HepG2 (cell line): ENCODE data around the gene GUCY2F. TPM values are rescaled to one million over a fixed set of nuclear protein-coding genes. Genes with fewer than 3 reads are reported as not detected.

ENCODE experiments used
- ATAC-seq: fragments of 200-7000 bp; cut with Tn5 transposase; 3 replicates; pipeline ENCODE4 v1.9.1; 2020; ENCODE audit warnings: mild to moderate bottlenecking, moderate library complexity
- BruUV-seq: library from RNA; stranded (reverse); fragments of 400-500 nt; replicated peaks from 2 replicates; lab custom pipeline; 2021; lab: Mats Ljungman, UMichigan
- CTCF ChIA-PET: fragments of 300-600 bp; formaldehyde crosslinking; extraction: SDS; loops from one replicate; lab custom pipeline; 2021; ENCODE audit warnings: low total read pairs, inconsistent platforms, low intra/inter-chr PET ratio; lab: Yijun Ruan, JAX
- POLR2A ChIA-PET: fragments of 350-600 bp; sonication (Branson Sonifier 250); formaldehyde crosslinking; loops from one replicate; lab custom pipeline; 2020; ENCODE audit warnings: antibody characterized with exemption, inconsistent platforms; lab: Yijun Ruan, JAX
- DNase-seq: peaks from one replicate; pipeline ENCODE4 v3.0.0-alpha.2; 2015; ENCODE audit warnings: low spot score
- FAIRE-seq: peaks from 3 replicates; lab custom pipeline; 2011; peaks lifted over from hg19 to GRCh38; lab: Jason Lieb, UNC
- H2AFZ ChIP-seq: one replicate; pipeline ENCODE4 v1.6.1; 2011; ENCODE audit warnings: low read length, inconsistent platforms
- H3K27ac ChIP-seq: fragments of 300-600 bp; 3 replicates; pipeline ENCODE4 v1.8.0; 2011; ENCODE audit warnings: mixed run types, mild to moderate bottlenecking, mixed read lengths, low read length, inconsistent platforms; ENCODE audit not compliant: insufficient read depth; ENCODE audit errors: extremely low read length
- H3K27me3 ChIP-seq, 2 experiments: fragments of 200-600 bp in 1 of 2; 2 replicates in 1 of 2; 3 replicates in 1 of 2; pipeline versions ENCODE4 v1.6.0 to v1.8.0; 2011; ENCODE audit warnings: low read length in 2 of 2, mild to moderate bottlenecking in 2 of 2, moderate library complexity in 2 of 2, inconsistent platforms in 1 of 2; ENCODE audit not compliant: insufficient read depth in 2 of 2, control insufficient read depth in 1 of 2
- H3K36me3 ChIP-seq, 2 experiments: fragments of 200-600 bp in 1 of 2; replicated peaks in 1 of 2; 2 replicates in 1 of 2; 3 replicates in 1 of 2; pipeline versions ENCODE4 v1.5.1 to v1.8.0; 2011; ENCODE audit warnings: low read length in 2 of 2, inconsistent platforms in 1 of 2; ENCODE audit not compliant: insufficient read depth in 2 of 2, control insufficient read depth in 1 of 2
- H3K4me1 ChIP-seq: 2 replicates; pipeline ENCODE4 v1.5.1; 2012; ENCODE audit warnings: low read length, inconsistent platforms; ENCODE audit not compliant: insufficient read depth
- H3K4me2 ChIP-seq: 2 replicates; pipeline ENCODE4 v1.6.0; 2011; ENCODE audit warnings: low read depth, low read length, inconsistent platforms
- H3K4me3 ChIP-seq, 3 experiments: fragments of 200-600 bp in 1 of 3; sonication (generic), shearing (Covaris generic) in 1 of 3; replicated peaks in 1 of 3; 2 replicates each; pipeline ENCODE4 v1.5.1; 2011 to 2016; ENCODE audit warnings: low read length in 3 of 3, inconsistent platforms in 2 of 3, low read depth in 2 of 3, mild to moderate bottlenecking in 2 of 3, control low read depth in 1 of 3, mixed read lengths in 1 of 3; ENCODE audit not compliant: insufficient read depth in 1 of 3
- H3K79me2 ChIP-seq: one replicate; pipeline ENCODE4 v1.6.1; 2011; ENCODE audit warnings: low read length, inconsistent platforms; ENCODE audit not compliant: insufficient read depth
- H3K9ac ChIP-seq: 2 replicates; pipeline ENCODE4 v1.6.0; 2011; ENCODE audit warnings: mild to moderate bottlenecking, low read depth, low read length, inconsistent platforms; ENCODE audit not compliant: insufficient read depth
- H3K9me3 ChIP-seq: 2 replicates; pipeline ENCODE4 v1.5.1; 2012; ENCODE audit warnings: mild to moderate bottlenecking, low read length
- H4K20me1 ChIP-seq: 2 replicates; pipeline ENCODE4 v1.6.0; 2011; ENCODE audit warnings: inconsistent platforms, mild to moderate bottlenecking, low read length, moderate library complexity; ENCODE audit not compliant: insufficient read depth
- CHD4 ChIP-seq: fragments of 200-600 bp; sonication (generic); IDR thresholded peaks from 2 replicates; pipeline ENCODE4 v1.7.0; 2017; ENCODE audit warnings: mild to moderate bottlenecking, low read length, borderline replicate concordance
- HNF4G ChIP-seq, 2 experiments: sonication (generic) in 1 of 2; formaldehyde crosslinking in 1 of 2; IDR thresholded peaks; 2 replicates each; pipeline versions ENCODE4 v1.4.0 to v1.6.1; 2011 to 2020; ENCODE audit warnings: borderline replicate concordance in 2 of 2, low read depth in 2 of 2, mild to moderate bottlenecking in 2 of 2, low read length in 1 of 2, missing genetic modification reagents in 1 of 2, moderate library complexity in 1 of 2
- POGK ChIP-seq: sonication (generic); formaldehyde crosslinking; conservative IDR thresholded peaks from 2 replicates; pipeline ENCODE4 v1.8.0; 2022; ENCODE audit warnings: mild to moderate bottlenecking, moderate library complexity, missing genetic modification reagents
- PRDM4 ChIP-seq: sonication (generic); formaldehyde crosslinking; IDR thresholded peaks from 2 replicates; pipeline ENCODE4 v1.9.0; 2021; ENCODE audit warnings: missing genetic modification reagents, borderline replicate concordance
- WGBS: methylation state at CpG from one replicate; pipeline ENCODE4 v1.1.6; 2017; ENCODE audit warnings: low lambda C conversion rate; 5-methylcytosine and 5-hydroxymethylcytosine counted together
- in situ Hi-C: cut with HindIII; loops from 2 replicates; pipeline ENCODE4 v1.10.0; 2017; ENCODE audit warnings: low pct_unique_long_range_greater_than_20kb; ENCODE audit not compliant: extremely low pct_ligation_motif_present
- intact Hi-C: fragments of 100-400 bp; cut with micrococcal nuclease; formaldehyde crosslinking; loops from one replicate; pipeline ENCODE4 v1.10.0; 2022; ENCODE audit not compliant: unreplicated experiment
- polyA plus RNA-seq, 8 experiments: library from polyadenylated mRNA; depleted of rRNA in 3 of 8; stranded (reverse) in 7 of 8; unstranded in 1 of 8; fragments of >200 nt; fragmentation: Illumina TruSeq in 4 of 8; extraction: Trizol in 4 of 8; gene quantifications; 2 replicates each; pipeline versions ENCODE4 v1.2.1 to v1.2.3, GENCODE V29; 2011 to 2016; ENCODE audit warnings: low read depth in 4 of 8, missing spikeins in 1 of 8, mixed read lengths in 1 of 8; ENCODE audit not compliant: insufficient read depth in 1 of 8
- total RNA-seq, 5 experiments: library from RNA; depleted of rRNA; stranded (reverse); fragments of >200 nt; fragmentation: Illumina TruSeq; extraction: Trizol; gene quantifications; 2 replicates each; pipeline ENCODE4 v1.2.3, GENCODE V29; 2016; ENCODE audit warnings: low read depth in 1 of 5

GUCY2F gene
- total and polyA plus RNA-seq, 2 of the 13 experiments (the other 11 are each of a cell fraction or from before 2014, with no cell fraction given): 0.03 TPM; not detected in 1

GRCh38 chrX:109336141-109336540 lies 145.7 kb downstream of the GUCY2F start:
- intact Hi-C loops: no loop called here
- Histone ChIP-seq H3K36me3 (no peaks in the 10 kb centered on the region), H2AFZ (no peak overlapping the region), H3K79me2 (no peaks in the 10 kb centered on the region), H3K9me3 (no peaks in the 10 kb centered on the region; the same call in 1 of the 2 replicates), H3K27me3 (no peaks in the 10 kb centered on the region), H3K4me3 (no peak overlapping the region), H3K4me1 (no peaks in the 10 kb centered on the region), H3K27ac (no peak overlapping the region), H3K9ac (no peak overlapping the region), H4K20me1 (no peaks in the 10 kb centered on the region), H3K4me2 (no peak overlapping the region)
- FAIRE-seq (no peak), DNase-seq (no peak), ATAC-seq (no peak)
- TF ChIP-seq PRDM4 (CRISPR knock-in tag) (no peak), HNF4G (IDR thresholded peaks at IDR 0.05; ENCODE audit: borderline replicate concordance, low read depth, low read length) (no peak), HNF4G (CRISPR knock-in tag; IDR thresholded peaks at IDR 0.05; ENCODE audit: borderline replicate concordance, low read depth) (no peak), POGK (CRISPR knock-in tag) (no peak), CHD4 (no peak)
- no TSS peak for BruUV-seq
- ChIA-PET POLR2A (no interaction called here), CTCF (no interaction called here)
- WGBS: 7% methylated on average over 1 of the region's 1 CpG
- in situ Hi-C loops: no loop called here
